ENCODE results near the gene GRIK1. TPM values are rescaled to one million over a fixed set of nuclear protein-coding genes. Genes with fewer than 3 reads are reported as not detected.

The GRIK1 gene
- polyA plus RNA-seq, 1 donor (not counting 4 experiments of a cell fraction or from before 2014, with no cell fraction given): not detected

DNA sequence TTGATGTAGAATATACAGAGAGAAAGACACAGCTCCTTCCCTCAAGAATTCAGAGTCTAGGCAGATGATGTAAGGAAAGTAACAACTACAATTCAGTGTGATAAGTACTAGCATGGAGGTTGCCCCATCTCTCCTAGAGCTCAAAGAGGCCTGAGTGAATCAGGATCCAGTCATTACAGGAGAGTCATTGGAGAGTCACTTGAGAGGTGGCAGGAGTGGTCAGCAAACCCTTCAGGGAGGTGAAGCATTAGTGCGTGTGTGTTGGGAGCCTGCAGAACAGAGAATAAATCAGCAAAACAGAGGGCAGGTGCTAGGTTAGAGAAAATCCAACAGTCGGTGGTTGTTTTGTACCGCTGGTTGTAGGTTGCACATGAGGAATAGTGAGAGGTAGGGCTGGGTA lies 46.1 kb downstream of the GRIK1 start:
- FAIRE-seq: no peak
- TF ChIP-seq, protein P1, sequence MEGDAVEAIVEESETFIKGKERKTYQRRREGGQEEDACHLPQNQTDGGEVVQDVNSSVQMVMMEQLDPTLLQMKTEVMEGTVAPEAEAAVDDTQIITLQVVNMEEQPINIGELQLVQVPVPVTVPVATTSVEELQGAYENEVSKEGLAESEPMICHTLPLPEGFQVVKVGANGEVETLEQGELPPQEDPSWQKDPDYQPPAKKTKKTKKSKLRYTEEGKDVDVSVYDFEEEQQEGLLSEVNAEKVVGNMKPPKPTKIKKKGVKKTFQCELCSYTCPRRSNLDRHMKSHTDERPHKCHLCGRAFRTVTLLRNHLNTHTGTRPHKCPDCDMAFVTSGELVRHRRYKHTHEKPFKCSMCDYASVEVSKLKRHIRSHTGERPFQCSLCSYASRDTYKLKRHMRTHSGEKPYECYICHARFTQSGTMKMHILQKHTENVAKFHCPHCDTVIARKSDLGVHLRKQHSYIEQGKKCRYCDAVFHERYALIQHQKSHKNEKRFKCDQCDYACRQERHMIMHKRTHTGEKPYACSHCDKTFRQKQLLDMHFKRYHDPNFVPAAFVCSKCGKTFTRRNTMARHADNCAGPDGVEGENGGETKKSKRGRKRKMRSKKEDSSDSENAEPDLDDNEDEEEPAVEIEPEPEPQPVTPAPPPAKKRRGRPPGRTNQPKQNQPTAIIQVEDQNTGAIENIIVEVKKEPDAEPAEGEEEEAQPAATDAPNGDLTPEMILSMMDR (optimal IDR thresholded peaks at IDR 0.05 in 1 of 3, IDR thresholded peaks at IDR 0.05 in 1 of 3, conservative IDR thresholded peaks at IDR 0.05 in 1 of 3; ENCODE audit: extremely low read depth in 1 of 3, insufficient read depth in 2 of 3, low read length in 3 of 3): no peak
- TF ChIP-seq EZH2 (IDR thresholded peaks at IDR 0.05; ENCODE audit: low read length): no peak
- Histone ChIP-seq H3K36me3 (ENCODE audit: control insufficient read depth in 2 of 2, extremely low read depth in 1 of 2, insufficient read depth in 2 of 2, low read length in 2 of 2) (no peaks in the 10 kb centered on the region), H4K20me1 (ENCODE audit: control insufficient read depth, extremely low read depth, insufficient read depth, low read length) (no peaks in the 10 kb centered on the region), H2AFZ (ENCODE audit: control insufficient read depth, low read length) (no peak overlapping the region), H3K4me3 (ENCODE audit: control insufficient read depth in 2 of 3, extremely low read depth in 1 of 3, insufficient read depth in 2 of 3, low read depth in 1 of 3, low read length in 3 of 3) (no peak overlapping the region), H3K9me1 (ENCODE audit: control insufficient read depth, extremely low read depth, insufficient read depth, low read length) (no peaks in the 10 kb centered on the region), H3K9me3 (ENCODE audit: control insufficient read depth, low read depth, low read length) (no peaks in the 10 kb centered on the region), H3K27ac (ENCODE audit: control insufficient read depth, insufficient read depth, low read length) (no peak overlapping the region), H3K27me3 (ENCODE audit: control insufficient read depth, extremely low read depth, insufficient read depth, low read length) (peaks cover 3% of the 10 kb centered on the region), H3K4me1 (ENCODE audit: control insufficient read depth, extremely low read depth, insufficient read depth, low read length) (no peaks in the 10 kb centered on the region), H3K4me2 (ENCODE audit: control insufficient read depth, extremely low read depth, insufficient read depth, low read depth, low read length) (no peak overlapping the region), H3K9ac (ENCODE audit: control insufficient read depth, extremely low read depth, insufficient read depth, low read length) (no peak overlapping the region), H3K79me2 (ENCODE audit: control insufficient read depth, insufficient read depth, low read length) (no peaks in the 10 kb centered on the region)
- dilution Hi-C loops (cut with MboI; ENCODE audit: extremely low pct_ligation_motif_present, low sequenced_read_pairs): no loop called here
- DNase-seq (ENCODE audit: low read depth, low spot score): no peak

DNA sequence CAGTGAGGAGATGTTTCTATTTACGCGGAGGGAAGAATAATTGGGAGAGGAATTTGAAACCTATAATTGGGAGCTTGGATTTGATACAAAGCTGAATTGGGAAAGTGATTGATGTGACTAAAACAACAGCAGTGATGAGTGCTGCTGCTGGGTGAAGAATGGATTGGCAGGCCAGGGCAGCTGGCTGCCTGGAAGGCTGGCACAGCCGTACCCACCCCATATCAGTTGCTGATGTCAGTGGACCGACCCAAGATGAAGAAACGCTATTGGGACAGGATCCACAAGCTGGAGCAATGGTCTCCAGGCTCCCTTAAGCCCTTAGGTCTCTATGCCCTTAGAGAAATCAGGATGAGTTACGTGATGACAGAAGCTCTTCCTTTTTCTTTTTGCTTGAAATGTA lies 47.4 kb downstream of the GRIK1 start:
- Histone ChIP-seq H3K4me3 (ENCODE audit: control insufficient read depth in 2 of 3, extremely low read depth in 1 of 3, insufficient read depth in 2 of 3, low read depth in 1 of 3, low read length in 3 of 3) (no peak overlapping the region), H2AFZ (ENCODE audit: control insufficient read depth, low read length) (no peak overlapping the region), H3K79me2 (ENCODE audit: control insufficient read depth, insufficient read depth, low read length) (no peaks in the 10 kb centered on the region), H3K27ac (ENCODE audit: control insufficient read depth, insufficient read depth, low read length) (no peak overlapping the region), H3K4me2 (ENCODE audit: control insufficient read depth, extremely low read depth, insufficient read depth, low read depth, low read length) (no peak overlapping the region), H3K9ac (ENCODE audit: control insufficient read depth, extremely low read depth, insufficient read depth, low read length) (no peak overlapping the region), H3K4me1 (ENCODE audit: control insufficient read depth, extremely low read depth, insufficient read depth, low read length) (no peaks in the 10 kb centered on the region), H3K9me3 (ENCODE audit: control insufficient read depth, low read depth, low read length) (no peaks in the 10 kb centered on the region), H3K27me3 (ENCODE audit: control insufficient read depth, extremely low read depth, insufficient read depth, low read length) (no peaks in the 10 kb centered on the region), H3K9me1 (ENCODE audit: control insufficient read depth, extremely low read depth, insufficient read depth, low read length) (no peaks in the 10 kb centered on the region), H4K20me1 (ENCODE audit: control insufficient read depth, extremely low read depth, insufficient read depth, low read length) (no peaks in the 10 kb centered on the region), H3K36me3 (ENCODE audit: control insufficient read depth in 2 of 2, extremely low read depth in 1 of 2, insufficient read depth in 2 of 2, low read length in 2 of 2) (no peaks in the 10 kb centered on the region)
- dilution Hi-C loops (cut with MboI; ENCODE audit: extremely low pct_ligation_motif_present, low sequenced_read_pairs): no loop called here
- TF ChIP-seq EZH2 (IDR thresholded peaks at IDR 0.05; ENCODE audit: low read length): no peak
- TF ChIP-seq, protein P1 (optimal IDR thresholded peaks at IDR 0.05 in 1 of 3, IDR thresholded peaks at IDR 0.05 in 1 of 3, conservative IDR thresholded peaks at IDR 0.05 in 1 of 3; ENCODE audit: extremely low read depth in 1 of 3, insufficient read depth in 2 of 3, low read length in 3 of 3): no peak
- DNase-seq (ENCODE audit: low read depth, low spot score) (no peak), FAIRE-seq (no peak)

All from keratinocyte (primary cell).